ENCODE data around the gene MLXIPL. TPM values are rescaled to one million over a fixed set of nuclear protein-coding genes. Genes with fewer than 3 reads are reported as not detected.

The MLXIPL gene
- total RNA-seq, 1 donor, result 0.72 TPM

- Histone ChIP-seq H3K36me3 (ENCODE audit: insufficient read depth, low read length) (peaks cover 24% of the 10 kb centered on the region), H3K4me2 (ENCODE audit: insufficient read depth, low read length) (peak overlapping the region; percentile 94), H2AFZ (ENCODE audit: low read length) (peak overlapping the region; percentile 57), H3K9me3 (ENCODE audit: low read depth, low read length) (no peaks in the 10 kb centered on the region), H3K79me2 (ENCODE audit: insufficient read depth, low read length) (peaks cover 41% of the 10 kb centered on the region), H4K20me1 (ENCODE audit: insufficient read depth, low read length) (peaks cover 39% of the 10 kb centered on the region), H3K4me3 (ENCODE audit: insufficient read depth, low read length) (peak overlapping the region; percentile 98), H3K27ac (ENCODE audit: low read depth, low read length) (peak overlapping the region; percentile 87), H3K27me3 (ENCODE audit: insufficient read depth, low read length) (no peaks in the 10 kb centered on the region), H3K4me1 (ENCODE audit: insufficient read depth, low read length) (peaks cover 14% of the 10 kb centered on the region)
- DNase-seq (ENCODE audit: insufficient read length, low spot score, missing footprints), result peak; percentile 85
- no peak for TF ChIP-seq CTCF (IDR thresholded peaks at IDR 0.05; ENCODE audit: extremely low read depth, low read depth, low read length)
Measured at GRCh38 chr7:73577627-73578341, 46.5 kb downstream of the MLXIPL start.

- no peak overlapping the region for H3K4me2 ChIP-seq (ENCODE audit: insufficient read depth, low read length)
- peaks cover 14% of the 10 kb centered on the region for H3K4me1 ChIP-seq (ENCODE audit: insufficient read depth, low read length)
- H3K27ac ChIP-seq (ENCODE audit: low read depth, low read length), result no peak overlapping the region
- H3K79me2 ChIP-seq (ENCODE audit: insufficient read depth, low read length), result peaks cover 41% of the 10 kb centered on the region
- H3K36me3 ChIP-seq (ENCODE audit: insufficient read depth, low read length), result peaks cover 62% of the 10 kb centered on the region
- peaks cover 50% of the 10 kb centered on the region for H4K20me1 ChIP-seq (ENCODE audit: insufficient read depth, low read length)
- no peaks in the 10 kb centered on the region for H3K9me3 ChIP-seq (ENCODE audit: low read depth, low read length)
- no peak overlapping the region for H2AFZ ChIP-seq (ENCODE audit: low read length)
- no peak for TF ChIP-seq CTCF (IDR thresholded peaks at IDR 0.05; ENCODE audit: extremely low read depth, low read depth, low read length)
- DNase-seq (ENCODE audit: insufficient read length, low spot score, missing footprints), result no peak
- no peaks in the 10 kb centered on the region for H3K27me3 ChIP-seq (ENCODE audit: insufficient read depth, low read length)
- no peak overlapping the region for H3K4me3 ChIP-seq (ENCODE audit: insufficient read depth, low read length)
Measured at GRCh38 chr7:73573791-73574190, 50.5 kb downstream of the MLXIPL start.

- no peak overlapping the region for H3K27ac ChIP-seq (ENCODE audit: low read depth, low read length)
- peaks cover 50% of the 10 kb centered on the region for H4K20me1 ChIP-seq (ENCODE audit: insufficient read depth, low read length)
- no peak for DNase-seq (ENCODE audit: insufficient read length, low spot score, missing footprints)
- H3K9me3 ChIP-seq (ENCODE audit: low read depth, low read length), result no peaks in the 10 kb centered on the region
- H3K4me2 ChIP-seq (ENCODE audit: insufficient read depth, low read length), result no peak overlapping the region
- H2AFZ ChIP-seq (ENCODE audit: low read length), result no peak overlapping the region
- TF ChIP-seq CTCF (IDR thresholded peaks at IDR 0.05; ENCODE audit: extremely low read depth, low read depth, low read length), result no peak
- H3K36me3 ChIP-seq (ENCODE audit: insufficient read depth, low read length), result peaks cover 63% of the 10 kb centered on the region
- no peak overlapping the region for H3K4me3 ChIP-seq (ENCODE audit: insufficient read depth, low read length)
- peaks cover 39% of the 10 kb centered on the region for H3K79me2 ChIP-seq (ENCODE audit: insufficient read depth, low read length)
- H3K4me1 ChIP-seq (ENCODE audit: insufficient read depth, low read length), result peaks cover 14% of the 10 kb centered on the region
- H3K27me3 ChIP-seq (ENCODE audit: insufficient read depth, low read length), result no peaks in the 10 kb centered on the region
Measured at GRCh38 chr7:73573276-73573675, 51.0 kb downstream of the MLXIPL start.

GRCh38 chr7:73572767-73573186 is 51.5 kb downstream of the MLXIPL start:
- H3K4me1 ChIP-seq (ENCODE audit: insufficient read depth, low read length), result peaks cover 17% of the 10 kb centered on the region

More at GRCh38 chr7:73572767-73573186, 51.5 kb downstream of the MLXIPL start:
- Histone ChIP-seq H3K79me2 (ENCODE audit: insufficient read depth, low read length) (peaks cover 34% of the 10 kb centered on the region), H3K4me2 (ENCODE audit: insufficient read depth, low read length) (no peak overlapping the region), H3K27me3 (ENCODE audit: insufficient read depth, low read length) (no peaks in the 10 kb centered on the region), H3K27ac (ENCODE audit: low read depth, low read length) (no peak overlapping the region), H3K36me3 (ENCODE audit: insufficient read depth, low read length) (peaks cover 63% of the 10 kb centered on the region), H2AFZ (ENCODE audit: low read length) (no peak overlapping the region), H3K4me3 (ENCODE audit: insufficient read depth, low read length) (no peak overlapping the region), H4K20me1 (ENCODE audit: insufficient read depth, low read length) (peaks cover 47% of the 10 kb centered on the region), H3K9me3 (ENCODE audit: low read depth, low read length) (no peaks in the 10 kb centered on the region)
- no peak for TF ChIP-seq CTCF (IDR thresholded peaks at IDR 0.05; ENCODE audit: extremely low read depth, low read depth, low read length)
- DNase-seq (ENCODE audit: insufficient read length, low spot score, missing footprints), result no peak
